RWPE1 (cell line): Measurements from ENCODE around the gene COL5A1.

Experiments used
- CTCF ChIA-PET: fragments of 350-600 bp; sonication (Branson Sonifier 250); formaldehyde crosslinking; extraction: SDS; loops from one replicate; lab custom pipeline; 2021; lab: Yijun Ruan, JAX
- POLR2A ChIA-PET: fragments of 400-600 bp; formaldehyde crosslinking; extraction: SDS; loops from one replicate; lab custom pipeline; 2020; ENCODE audit warnings: antibody characterized with exemption; ENCODE audit not compliant: low non-redundant PET; lab: Yijun Ruan, JAX
- DNase-seq: peaks from one replicate; pipeline ENCODE4 v3.0.0; 2012; ENCODE audit warnings: low spot score
- H3K27ac ChIP-seq: fragments of 450-650 bp; 2 replicates; pipeline ENCODE4 v1.5.1; 2017
- TF ChIP-seq, protein P1 (sequence below): fragments of 450-650 bp; conservative IDR thresholded peaks from 2 replicates; pipeline ENCODE4 v1.5.1; 2017; ENCODE audit warnings: low read depth, mild to moderate bottlenecking

Gene COL5A1

DNA sequence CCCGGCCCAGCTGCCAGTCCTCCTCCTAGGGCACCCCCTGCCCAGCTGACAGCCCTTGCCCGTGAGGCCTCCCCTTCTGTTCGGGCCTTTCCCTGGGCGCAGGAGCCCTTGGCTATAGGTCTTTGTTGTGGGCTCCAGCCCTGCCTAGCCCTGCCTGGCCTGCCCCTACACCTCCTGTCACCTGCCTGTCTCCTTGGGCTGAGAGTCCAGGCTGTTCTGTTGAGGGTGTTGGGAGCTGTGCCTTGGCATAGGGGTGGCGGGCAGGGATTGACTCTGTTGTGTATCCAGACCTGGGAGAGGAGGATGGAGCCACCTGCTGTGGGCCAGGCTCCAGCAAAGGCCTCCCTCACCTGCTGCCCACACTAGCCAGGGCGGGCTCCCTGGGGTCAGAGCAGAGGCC lies 250.6 kb downstream of the COL5A1 start:
- TF ChIP-seq, protein P1, sequence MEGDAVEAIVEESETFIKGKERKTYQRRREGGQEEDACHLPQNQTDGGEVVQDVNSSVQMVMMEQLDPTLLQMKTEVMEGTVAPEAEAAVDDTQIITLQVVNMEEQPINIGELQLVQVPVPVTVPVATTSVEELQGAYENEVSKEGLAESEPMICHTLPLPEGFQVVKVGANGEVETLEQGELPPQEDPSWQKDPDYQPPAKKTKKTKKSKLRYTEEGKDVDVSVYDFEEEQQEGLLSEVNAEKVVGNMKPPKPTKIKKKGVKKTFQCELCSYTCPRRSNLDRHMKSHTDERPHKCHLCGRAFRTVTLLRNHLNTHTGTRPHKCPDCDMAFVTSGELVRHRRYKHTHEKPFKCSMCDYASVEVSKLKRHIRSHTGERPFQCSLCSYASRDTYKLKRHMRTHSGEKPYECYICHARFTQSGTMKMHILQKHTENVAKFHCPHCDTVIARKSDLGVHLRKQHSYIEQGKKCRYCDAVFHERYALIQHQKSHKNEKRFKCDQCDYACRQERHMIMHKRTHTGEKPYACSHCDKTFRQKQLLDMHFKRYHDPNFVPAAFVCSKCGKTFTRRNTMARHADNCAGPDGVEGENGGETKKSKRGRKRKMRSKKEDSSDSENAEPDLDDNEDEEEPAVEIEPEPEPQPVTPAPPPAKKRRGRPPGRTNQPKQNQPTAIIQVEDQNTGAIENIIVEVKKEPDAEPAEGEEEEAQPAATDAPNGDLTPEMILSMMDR, result no peak
- ChIA-PET CTCF (no interaction called here), POLR2A (no interaction called here)
- DNase-seq, result no peak
- H3K27ac ChIP-seq, result no peak overlapping the region

- CTCF ChIA-PET, result interaction anchor here (0.6 kb wide), 1 partner anchor 371 kb away, joined by 6 read pairs; no protein-coding TSS in a partner anchor
- DNase-seq, result no peak
- TF ChIP-seq, protein P1, result no peak
- H3K27ac ChIP-seq, result no peak overlapping the region
- POLR2A ChIA-PET, result no interaction called here
Observed at GRCh38 chr9:134892820-134893420, 251.3 kb downstream of the COL5A1 start.
